ENCODE data around the gene SDCBP2.

The SDCBP2 gene

DNA sequence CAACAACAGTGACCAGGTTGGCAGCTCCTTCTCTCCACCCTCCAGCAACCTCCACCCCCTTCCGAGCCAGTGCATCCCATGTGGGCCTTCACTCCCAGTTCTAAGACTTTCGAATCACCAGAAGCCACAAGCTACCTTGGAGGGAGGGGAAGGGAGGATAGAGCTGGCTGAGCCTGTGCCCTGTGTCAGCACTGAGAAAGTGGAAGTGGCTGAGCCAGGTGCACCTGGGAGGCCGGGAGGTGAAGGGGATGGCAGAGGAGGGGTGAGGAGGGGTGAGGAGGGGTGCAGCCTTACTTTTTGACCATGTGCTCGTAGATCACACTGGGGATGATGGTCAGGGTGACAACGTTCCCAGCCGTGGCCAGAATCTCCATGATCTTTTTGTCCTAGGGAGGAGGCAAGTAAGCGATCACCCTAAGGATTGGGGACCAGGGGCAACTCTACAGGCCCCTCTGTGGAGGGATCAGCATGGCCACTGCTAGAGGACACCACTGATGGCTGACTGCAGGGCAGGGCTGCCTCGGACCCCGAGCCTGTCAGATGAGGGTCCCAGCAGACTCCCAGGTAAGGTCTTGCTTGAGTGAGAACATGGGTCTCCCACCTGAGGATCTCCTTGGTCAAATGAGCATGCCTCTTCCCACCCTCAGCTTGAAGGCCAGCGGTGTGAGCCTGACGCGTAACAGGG is 18.3 kb downstream of the SDCBP2 start:
- no peak for FAIRE-seq

DNA sequence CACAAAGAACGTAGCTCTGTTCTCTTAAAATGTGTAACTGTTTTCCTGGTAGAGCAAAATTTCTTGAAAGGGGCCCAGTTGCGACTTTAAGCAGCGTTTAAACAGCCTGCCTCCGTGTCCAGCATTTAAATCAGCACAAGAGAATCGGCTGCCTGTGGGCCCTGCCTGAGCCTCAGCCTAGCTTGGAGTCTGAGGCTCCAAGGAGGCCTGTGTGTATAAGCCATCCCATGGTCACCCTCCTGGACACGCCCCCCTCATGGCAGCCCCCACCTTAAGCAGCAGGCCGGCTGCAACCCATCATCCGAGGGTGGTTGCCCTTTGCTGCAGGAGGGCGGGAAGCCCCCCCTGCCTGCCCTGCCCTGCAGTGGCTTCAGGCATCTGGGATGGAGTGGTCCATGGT is 18.9 kb downstream of the SDCBP2 start:
- FAIRE-seq, result no peak

DNA sequence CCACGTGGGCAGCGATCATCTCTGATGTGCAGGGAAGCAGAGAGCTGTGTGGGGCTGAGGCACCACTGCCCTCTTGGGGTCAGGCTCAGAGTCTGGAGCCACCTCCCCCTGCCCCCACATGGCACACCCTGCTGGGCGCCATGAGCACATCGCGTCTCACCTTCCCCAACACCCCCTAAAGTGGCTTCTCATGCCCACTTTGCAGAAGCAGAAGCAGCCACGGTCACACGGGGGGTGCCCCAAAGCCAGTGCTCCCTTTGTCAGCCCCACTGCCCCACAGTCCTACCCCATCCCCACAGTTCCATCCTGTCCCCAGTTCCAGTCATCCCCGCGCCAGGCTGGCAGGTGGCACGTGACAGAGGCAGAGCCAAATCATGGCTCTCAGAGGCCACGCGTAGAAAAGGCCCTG is 19.5 kb downstream of the SDCBP2 start:
- no peak for FAIRE-seq

DNA sequence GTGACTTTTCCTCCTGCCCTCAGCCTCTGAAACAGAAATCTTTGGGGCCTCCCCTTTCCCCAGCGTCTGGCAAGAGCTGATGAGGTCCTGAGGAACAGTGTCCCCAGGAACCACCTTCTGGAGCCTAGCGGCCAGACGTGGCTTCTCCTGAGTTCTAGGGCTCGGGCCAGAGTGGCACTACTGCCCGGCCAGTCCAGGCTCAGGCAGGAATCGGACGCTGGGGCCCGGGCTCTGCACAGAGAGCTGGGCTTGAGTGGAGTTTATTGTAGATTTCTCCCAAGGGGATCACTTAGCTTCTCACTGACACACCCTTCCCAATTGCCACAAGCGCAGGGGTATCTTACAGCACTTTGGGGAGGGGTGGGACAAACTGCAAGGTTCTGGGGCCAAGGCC is 20.2 kb downstream of the SDCBP2 start:
- no peak for FAIRE-seq

DNA sequence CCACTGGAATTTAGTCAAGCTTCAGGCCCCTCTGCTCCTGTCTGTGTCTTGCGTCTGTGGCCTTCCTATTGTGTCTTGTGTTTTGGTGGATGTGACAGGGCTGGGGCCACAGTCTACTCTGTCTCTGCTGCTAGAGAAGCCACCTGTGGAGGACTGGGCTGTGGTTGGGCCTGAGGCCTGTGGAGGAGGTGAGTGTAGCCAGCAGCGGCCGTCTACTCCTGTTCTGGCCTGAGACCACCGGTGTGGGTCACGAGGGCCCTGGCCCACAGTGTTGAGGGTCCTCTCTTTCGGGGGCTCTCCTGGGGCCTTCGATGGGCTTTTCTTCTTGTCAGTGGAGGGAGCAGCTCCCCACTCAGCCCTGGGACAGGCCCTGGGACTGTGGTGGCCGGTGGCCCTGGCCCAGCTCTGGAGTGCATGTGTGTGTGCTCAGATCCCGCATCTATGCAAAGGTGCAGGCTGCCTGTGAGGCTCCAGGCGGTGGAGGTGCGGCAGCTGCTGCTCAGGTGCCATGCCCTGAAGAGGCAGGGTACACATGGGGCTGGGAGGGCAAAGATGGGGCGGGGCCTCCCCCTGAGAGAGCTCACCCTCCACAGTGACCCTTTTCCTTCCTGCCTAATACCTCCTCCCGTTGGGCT is 20.8 kb downstream of the SDCBP2 start:
- FAIRE-seq, result no peak

DNA sequence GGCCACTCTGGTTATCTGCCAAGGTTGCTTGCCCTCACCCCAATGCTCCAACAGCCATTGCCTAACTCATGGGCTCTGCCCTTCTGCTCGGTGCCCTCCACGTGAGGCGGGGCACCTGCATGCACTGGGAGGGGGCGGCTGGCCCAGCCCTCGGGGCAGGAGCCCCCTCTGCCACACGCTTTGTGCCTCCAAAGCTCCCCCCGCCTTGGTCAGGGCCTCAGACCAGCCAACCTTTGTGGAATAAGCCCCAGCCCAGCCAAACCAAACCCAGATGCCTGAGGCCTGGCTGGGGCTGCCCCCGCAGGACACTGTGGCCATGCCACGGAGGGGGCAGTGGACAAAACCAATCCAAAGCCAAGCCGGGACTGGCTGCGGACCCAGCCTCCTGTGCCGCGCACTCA is 21.4 kb downstream of the SDCBP2 start:
- no peak for FAIRE-seq

DNA sequence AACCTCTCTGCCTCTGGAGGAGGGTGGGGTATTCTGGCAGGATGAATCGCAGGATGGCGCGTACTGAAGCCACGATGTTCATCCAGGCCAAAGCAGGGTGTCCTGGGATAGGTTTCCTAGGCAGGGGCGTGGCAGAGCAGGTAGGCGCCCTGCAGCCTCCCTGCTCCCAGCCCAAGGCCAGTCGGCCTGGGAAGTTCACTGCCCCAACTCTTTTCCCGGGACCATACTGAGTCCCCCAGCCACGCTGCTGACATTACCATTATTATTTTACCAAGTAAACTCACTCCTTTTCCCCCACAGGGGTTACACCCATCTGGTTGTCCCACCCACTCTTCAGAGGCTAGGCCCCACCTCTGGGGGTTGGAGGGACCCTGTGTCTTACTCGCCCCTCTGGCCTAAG is 21.8 kb downstream of the SDCBP2 start:
- FAIRE-seq, result no peak

DNA sequence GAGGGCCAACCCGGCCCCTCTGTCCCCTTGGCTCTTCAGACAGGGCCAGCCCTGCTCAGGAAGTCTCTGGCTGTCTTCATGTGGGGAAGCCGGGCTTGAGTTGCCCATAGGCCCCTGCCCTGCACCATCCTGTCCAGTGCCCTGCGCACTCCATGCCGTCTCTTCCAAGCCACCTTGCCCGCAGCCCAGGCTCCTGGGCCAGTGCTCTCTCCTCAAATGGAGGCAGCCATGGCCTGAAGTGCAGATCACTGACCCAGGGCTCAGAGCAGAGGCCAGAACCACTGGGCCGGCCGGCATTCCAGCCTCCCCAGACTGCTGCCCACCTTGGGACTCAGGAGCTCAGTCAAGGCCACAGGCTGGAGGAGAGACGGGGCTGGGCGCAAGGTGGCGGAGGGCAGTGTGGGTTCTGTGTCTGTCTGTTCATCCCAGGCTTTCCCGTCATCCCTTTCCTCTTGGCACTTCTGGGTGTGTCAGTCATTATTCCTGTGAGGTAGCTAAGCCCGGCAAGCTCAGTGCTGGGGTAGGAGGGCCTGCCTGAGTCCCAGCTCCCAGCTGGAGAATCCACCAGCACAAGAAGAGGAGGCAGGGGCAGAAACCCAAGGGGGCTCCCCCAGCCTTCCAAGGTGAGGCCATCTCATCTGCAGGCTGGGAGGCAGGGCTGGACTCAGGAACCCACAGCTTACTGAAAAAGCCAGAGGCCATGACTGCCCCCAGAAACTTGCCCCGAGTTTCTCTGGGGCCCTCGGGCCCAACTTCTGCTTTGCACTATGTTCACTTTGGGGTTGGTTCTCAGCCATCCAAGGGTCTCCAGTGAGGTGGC is 22.4 kb downstream of the SDCBP2 start:
- no peak for FAIRE-seq

DNA sequence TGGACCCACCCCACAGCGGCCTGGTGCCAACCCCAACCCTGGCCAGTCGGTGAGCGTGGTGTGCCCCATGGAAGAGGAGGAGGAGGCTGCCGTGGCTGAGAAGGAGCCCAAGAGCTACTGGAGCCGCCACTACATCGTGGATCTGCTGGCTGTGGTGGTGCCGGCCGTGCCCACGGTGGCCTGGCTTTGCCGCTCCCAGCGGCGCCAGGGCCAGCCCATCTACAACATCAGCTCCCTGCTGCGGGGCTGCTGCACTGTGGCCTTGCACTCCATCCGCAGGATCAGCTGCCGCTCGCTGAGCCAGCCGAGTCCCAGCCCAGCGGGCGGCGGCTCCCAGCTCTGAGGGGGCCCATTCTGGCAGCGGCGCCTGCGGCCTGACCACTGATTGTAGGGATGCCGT is 23.2 kb downstream of the SDCBP2 start:
- no peak for FAIRE-seq

DNA sequence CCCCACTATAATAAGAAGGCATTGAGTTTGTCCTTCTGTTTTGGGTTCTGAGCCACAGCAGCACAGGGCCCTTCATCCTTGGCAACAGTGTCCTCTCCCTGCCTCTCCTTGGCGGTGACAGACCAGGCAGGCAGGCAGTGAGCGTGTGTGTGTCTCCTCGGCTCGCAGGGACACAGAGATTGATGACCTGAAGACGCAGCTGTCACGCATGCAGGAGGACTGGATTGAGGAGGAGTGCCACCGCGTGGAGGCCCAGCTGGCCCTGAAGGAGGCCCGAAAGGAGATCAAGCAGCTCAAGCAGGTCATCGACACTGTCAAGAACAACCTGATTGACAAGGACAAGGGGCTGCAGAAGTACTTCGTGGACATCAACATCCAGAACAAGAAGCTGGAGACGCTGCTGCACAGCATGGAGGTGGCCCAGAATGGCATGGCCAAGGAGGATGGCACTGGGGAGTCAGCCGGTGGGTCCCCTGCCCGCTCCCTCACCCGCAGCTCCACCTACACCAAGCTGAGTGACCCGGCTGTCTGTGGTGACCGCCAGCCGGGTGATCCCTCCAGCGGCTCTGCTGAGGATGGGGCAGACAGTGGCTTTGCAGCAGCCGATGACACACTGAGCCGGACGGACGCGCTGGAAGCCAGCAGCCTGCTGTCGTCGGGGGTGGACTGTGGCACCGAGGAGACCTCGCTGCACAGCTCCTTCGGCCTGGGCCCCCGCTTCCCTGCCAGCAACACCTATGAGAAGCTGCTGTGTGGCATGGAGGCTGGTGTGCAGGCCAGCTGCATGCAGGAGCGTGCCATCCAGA is 24.0 kb downstream of the SDCBP2 start:
- FAIRE-seq, result no peak

DNA sequence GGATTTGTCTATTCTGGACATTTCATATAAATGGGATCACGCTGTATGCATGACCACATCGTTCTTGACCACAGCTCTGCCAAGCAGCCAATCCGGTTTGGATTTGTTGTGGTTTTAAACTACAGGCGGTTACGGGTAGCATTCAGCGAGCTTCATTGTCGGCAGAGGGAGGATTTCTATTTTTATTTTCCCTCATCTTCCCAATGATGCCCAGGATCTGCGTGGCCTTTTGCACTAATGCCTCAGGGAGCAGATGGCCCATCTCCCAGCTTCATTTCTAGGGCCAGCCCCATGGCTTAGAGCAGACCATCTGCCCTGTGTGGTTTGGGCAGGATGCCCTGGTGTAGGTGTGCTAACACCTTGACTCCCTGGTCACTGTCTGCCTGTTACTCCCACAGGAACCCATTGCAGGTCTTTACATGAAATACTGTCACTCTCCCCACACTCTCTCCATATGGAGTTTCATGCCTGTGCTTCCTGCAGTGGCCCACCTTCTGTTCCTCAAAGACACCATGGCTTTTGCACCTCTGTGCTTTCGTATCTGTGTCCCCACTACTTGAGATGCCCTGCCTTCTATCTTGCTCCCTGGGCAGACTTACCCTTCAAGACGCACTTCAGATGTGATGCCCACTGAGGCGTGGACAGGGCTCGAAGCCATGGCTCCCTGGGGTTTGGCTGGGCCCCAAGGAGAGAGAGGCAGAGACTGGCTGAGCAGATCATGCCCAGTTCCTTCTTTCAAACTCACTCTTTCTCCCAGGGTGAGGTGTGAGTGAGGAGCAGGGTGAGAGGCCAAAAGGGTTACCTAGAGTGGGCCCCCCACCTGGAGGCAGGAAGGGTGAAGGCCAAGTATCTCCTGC is 26.0 kb downstream of the SDCBP2 start:
- no peak for FAIRE-seq

DNA sequence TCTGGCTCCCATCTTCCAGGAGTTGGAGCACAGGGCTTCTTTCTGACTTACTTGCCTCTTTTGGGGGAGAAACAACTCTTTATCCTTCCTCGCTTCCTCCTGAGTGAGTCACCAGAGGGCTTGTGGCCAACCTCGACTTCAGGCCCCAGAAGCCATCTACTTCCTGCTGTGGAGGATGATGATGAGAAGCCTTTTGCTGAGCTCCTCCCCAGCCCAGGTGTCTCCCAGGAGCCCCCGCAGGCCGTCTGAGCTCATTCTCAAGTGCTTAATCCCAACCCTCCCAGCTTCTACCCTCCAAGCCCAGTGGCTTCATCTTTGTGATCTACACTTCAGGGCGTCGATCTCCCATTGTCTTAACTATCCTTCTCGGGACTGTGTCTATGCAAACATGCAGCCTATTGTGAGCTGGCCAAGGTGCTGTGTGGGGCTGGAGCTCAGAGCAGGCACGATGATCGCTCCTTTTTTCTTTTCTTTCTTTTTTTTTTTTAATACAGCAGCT is 27.9 kb downstream of the SDCBP2 start:
- FAIRE-seq, result no peak

DNA sequence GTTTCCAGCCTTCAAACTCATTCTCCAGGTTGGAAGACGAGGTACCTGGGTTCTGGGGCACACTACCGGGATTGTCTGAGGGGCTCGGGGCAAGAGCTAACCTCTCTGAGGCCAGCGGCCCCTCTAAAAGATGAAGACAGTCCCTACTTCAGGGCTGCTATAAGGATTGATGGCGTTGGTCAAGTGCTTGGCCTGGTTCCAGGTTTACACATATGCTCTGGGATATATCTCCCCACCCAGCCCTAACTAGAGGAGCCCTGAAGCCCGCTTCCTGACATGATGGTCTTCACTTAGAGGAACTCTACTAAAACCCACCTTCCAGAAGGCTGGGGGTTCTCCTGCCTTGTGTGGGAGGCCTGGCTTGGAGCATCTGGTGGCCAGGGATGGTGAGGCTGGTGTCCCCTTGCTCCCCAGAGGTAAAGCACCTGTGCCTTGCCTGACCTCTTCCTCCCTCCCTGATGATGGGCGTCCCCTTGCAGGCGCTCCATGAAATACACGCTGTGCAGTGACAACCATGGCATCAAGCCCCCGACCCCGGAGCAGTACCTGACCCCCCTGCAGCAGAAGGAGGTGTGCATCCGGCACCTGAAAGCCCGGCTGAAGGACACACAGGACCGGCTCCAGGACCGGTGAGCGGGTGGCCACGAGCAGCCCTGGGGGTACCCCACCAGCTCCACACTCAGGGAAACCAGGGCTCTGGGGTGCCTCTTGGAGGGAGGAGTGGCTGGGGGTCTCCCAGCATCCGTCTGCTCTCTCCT is 28.7 kb downstream of the SDCBP2 start:
- no peak for FAIRE-seq

DNA sequence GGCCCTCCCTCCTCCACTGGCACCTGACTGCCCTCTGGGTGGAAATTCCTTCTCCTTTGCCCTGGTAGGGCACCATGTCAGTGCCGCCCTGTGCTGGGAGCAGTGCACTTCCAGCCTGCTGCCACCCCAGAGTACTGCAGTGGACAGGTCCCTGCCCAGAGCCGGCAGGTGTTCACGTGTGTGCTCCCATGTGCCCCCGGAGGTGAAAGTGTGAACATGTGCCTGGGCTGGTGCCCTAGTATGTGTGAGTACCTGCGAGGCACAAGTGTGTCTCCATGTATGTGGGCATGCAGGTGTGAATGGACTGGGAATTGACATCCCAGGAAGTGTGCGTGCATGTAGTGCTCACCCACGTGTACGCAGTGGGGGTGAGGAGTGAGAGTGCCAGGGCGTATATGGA is 29.4 kb downstream of the SDCBP2 start:
- FAIRE-seq, result no peak

DNA sequence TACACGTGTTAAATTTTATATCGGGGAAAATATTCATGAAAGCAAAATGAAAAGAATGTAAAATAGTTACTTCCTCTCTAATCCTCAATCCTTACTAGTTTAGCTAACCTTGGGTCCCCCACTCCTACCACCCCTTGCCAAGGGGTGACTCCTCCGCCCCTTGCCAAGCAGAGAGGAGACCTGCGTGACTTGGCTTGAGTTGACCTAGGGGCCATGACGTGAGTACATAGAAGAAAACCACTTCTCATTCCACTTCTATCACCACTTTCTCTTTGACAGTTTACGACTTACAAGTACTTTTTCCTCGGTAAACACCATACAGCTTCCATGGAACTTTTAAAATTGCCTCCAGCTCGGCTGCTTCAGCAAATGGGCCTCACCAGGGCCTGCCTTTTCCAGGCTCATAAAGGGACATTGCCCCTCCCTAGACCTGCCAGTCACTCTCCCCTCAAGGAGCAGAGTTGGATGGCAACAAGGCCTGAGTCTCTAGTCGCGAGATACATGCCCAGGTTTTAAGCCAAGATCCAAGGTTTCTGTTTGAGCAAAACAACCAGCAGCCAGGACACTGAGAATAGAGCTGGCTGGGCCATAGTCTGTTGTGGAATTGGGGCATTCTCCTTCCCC is 29.9 kb downstream of the SDCBP2 start:
- FAIRE-seq, result no peak

DNA sequence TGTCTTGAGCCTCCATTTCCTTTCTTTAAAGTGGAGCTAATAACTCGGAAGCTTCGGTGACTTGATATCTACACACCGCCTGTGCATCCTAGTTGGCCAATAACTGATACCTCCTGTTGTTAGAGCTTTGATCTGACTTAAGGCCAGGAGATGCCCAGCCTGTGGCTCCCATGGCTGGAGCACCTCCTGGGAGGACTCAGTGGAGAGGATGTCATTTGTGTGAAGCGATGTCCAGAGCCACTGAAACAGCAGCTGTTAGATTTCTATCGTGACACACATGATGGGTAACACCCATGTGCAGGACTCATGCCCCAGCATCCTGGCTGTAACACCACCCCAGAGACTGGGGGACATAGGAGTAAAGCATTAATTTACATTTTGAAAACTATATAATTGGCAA is 30.8 kb downstream of the SDCBP2 start:
- no peak for FAIRE-seq

DNA sequence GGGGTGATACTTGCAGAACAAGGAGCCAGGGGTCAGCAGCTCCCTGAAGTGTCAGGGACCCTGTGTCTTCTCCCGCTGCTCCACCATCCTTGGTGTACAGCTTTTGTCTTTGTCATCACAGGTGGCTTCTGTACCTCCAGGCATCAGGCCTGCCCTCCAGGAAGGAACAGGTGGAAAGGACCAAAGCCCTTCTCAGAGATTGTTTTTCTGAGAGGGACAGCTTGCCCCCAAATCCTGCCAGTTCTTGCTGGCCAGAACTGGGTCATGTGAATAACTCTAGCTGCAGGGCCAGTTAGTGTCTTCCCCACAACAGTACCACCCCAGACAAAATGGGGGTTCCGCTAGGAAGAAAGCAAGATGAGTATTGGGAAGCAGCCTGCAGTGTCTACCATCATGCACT is 31.5 kb downstream of the SDCBP2 start:
- no peak for FAIRE-seq

DNA sequence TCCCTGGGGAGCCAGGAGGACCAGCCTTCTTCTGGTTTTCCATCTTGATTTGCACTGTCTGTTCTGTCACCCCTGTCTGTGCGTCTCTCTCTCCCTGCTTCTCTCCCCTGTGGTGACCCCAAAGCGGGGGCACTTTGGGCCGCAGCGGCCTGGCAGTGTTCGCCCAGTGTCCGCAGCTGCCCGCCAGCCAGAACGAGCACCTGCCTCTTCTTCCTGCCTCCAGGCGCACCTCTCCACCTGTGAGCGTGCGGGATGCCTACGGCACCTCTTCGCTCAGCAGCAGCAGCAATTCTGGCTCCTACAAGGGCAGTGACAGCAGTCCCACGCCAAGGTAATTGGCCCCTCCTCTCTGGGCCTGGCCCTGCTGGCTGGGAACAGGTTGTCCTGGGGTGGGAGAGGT is 32.0 kb downstream of the SDCBP2 start:
- FAIRE-seq, result no peak

DNA sequence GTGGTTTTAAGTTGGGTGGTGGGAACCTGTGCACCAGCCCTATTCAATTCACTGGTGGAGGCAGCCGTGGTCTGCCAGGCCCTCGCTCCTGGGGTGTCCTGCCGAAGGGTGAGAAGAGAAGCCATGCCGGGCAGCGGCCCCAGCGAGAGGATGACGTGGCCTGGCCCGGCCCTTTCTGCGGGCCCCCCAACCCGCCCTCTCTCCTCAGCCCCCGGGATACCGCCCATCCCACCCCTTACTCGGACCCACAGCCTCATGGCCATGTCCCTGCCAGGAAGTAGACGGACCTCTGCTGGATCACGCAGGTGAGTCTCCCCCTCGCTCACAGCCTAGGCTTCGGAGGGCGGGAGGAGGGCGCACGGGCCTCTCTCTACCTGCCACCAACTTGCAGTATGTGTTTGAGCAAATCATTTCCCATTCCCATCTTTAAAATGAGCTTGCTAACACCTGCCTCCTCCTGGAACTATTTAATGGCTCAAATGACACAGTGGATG is 32.8 kb downstream of the SDCBP2 start:
- FAIRE-seq, result no peak

DNA sequence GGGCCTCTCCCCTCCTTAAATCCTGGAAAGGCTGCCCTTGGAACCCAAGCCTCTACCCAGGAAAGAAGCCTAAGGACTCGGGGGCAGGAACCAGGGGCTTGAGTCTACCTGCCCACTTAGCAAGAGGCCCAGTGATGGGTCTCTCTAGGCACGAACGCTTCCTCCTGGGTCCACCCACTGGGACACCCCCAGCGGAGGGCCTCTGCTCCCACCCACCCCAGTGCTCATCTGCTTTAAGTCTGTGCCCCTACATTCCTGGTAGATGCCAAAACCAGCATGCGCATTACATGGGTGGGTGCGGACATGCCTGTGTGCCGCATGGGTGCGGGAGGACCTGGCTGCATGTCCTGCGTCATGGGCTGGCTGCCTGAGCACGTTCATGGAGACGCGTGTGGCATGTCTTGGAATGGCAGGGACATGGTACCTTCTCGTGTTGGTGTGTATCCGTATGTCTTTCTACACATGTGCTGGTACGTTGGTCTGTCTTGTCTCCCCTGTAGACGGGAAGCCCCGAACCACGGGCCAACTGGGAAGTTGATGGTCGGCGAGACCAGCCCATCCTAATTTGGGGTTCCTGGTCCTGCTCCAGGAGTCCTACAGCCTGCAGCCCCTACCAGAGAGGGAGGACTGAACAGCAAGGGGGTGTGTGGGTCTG is 33.5 kb downstream of the SDCBP2 start:
- no peak for FAIRE-seq
